ENCODE results near the gene TMEM270. TPM values are rescaled to one million over a fixed set of nuclear protein-coding genes. Genes with fewer than 3 reads are reported as not detected.

Gene TMEM270
- total RNA-seq, 1 experiment from 2014 or later: 1.1 TPM

DNA sequence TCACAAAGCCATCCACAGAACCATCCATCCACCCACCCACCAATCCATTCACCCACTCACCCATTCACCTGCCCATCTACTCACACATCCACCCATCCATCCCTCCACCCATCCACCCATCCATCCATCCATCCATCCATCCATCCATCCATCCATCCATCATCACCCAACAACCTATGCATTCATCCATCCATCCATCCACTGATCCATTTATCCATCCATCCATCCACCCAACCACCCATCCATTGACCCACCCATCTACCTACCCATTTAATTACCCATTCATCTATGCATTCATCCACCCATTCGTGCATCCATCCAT, 5.4 kb downstream of the TMEM270 start (continued):
- TF ChIP-seq, protein P1, sequence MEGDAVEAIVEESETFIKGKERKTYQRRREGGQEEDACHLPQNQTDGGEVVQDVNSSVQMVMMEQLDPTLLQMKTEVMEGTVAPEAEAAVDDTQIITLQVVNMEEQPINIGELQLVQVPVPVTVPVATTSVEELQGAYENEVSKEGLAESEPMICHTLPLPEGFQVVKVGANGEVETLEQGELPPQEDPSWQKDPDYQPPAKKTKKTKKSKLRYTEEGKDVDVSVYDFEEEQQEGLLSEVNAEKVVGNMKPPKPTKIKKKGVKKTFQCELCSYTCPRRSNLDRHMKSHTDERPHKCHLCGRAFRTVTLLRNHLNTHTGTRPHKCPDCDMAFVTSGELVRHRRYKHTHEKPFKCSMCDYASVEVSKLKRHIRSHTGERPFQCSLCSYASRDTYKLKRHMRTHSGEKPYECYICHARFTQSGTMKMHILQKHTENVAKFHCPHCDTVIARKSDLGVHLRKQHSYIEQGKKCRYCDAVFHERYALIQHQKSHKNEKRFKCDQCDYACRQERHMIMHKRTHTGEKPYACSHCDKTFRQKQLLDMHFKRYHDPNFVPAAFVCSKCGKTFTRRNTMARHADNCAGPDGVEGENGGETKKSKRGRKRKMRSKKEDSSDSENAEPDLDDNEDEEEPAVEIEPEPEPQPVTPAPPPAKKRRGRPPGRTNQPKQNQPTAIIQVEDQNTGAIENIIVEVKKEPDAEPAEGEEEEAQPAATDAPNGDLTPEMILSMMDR (IDR thresholded peaks at IDR 0.05 in 2 of 3, conservative IDR thresholded peaks at IDR 0.05 in 1 of 3; ENCODE audit: borderline replicate concordance in 1 of 3, insufficient read depth in 1 of 3, low read depth in 2 of 3, low read length in 2 of 3): no peak

DNA sequence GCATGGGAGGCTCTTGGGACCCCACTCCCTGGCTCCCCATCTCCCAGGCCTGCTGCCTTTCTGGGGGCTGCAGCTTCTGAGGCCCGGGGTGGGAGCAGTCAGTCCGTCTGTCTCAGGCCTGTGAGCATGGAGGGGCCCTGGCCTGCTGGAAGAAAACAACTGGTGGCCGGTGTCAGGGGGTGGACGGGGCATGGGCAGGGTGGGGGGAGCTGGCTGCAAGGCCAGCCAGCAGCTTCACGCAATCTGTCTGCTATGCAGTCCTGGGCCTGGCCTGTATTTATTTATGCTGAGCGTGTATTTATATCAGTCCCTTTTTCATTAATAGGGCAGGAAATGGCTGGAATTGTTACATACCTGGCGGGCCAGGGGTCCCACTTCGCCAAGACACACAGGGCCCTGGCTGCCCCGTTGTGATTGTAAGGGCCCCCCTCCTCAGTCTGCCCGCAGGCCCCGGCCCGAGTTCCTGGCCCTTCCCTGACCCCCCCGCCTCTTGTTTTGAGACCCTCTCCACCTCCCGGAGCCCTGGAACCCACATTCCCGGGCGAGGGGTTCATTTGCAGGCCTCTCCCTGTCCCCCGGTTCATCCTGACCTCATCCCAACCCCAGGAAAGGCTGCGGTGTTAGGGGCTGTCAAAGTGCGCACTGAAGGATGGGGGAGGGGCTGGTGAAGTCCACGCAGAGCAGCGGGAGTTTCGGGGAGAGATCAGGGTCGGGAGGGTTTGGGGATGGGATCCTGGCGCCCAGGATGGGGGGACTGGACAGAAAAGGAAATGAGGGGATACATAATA, 8.2 kb downstream of the TMEM270 start:
- no peak for DNase-seq (ENCODE audit: low read depth, low spot score)
- no peak overlapping the region for H3K4me3 ChIP-seq (replicated peaks in 1 of 2; ENCODE audit: low read depth in 1 of 2, low read length in 2 of 2)
- H3K4me2 ChIP-seq (ENCODE audit: low read length): no peak overlapping the region
- TF ChIP-seq POLR2A (IDR thresholded peaks at IDR 0.05; ENCODE audit: borderline replicate concordance, extremely low read depth, insufficient read depth, insufficient read length) (no peak), TCF7L2 (IDR thresholded peaks at IDR 0.05; ENCODE audit: borderline replicate concordance, extremely low read depth, insufficient read depth, insufficient read length) (no peak), YY1 (IDR thresholded peaks at IDR 0.05; ENCODE audit: extremely low read depth, insufficient replicate concordance, low read depth, low read length) (no peak), SIN3A (IDR thresholded peaks at IDR 0.05; ENCODE audit: low read depth) (no peak)
- no peaks in the 10 kb centered on the region for H3K27me3 ChIP-seq (ENCODE audit: insufficient read depth, low read length)
- BruUV-seq (replicated peaks): no TSS peak
- H3K36me3 ChIP-seq (ENCODE audit: control insufficient read depth in 1 of 2, insufficient read depth in 2 of 2, low read length in 2 of 2): no peaks in the 10 kb centered on the region
- no peak for ATAC-seq
- H3K9ac ChIP-seq (ENCODE audit: low read length): no peak overlapping the region
- no peaks in the 10 kb centered on the region for H3K9me3 ChIP-seq (ENCODE audit: control insufficient read depth in 1 of 2, insufficient read depth in 1 of 2, low read depth in 1 of 2, low read length in 2 of 2)
- no peak overlapping the region for H3K27ac ChIP-seq (ENCODE audit: low read depth, low read length)
- no peaks in the 10 kb centered on the region for H4K20me1 ChIP-seq (ENCODE audit: insufficient read depth)
- ChIA-PET RAD21 (ENCODE audit: low non-redundant PET in 1 of 2, low total read pairs in 2 of 2, uncharacterized antibody in 2 of 2, unreplicated experiment in 2 of 2) (no interaction called here), POLR2A (no interaction called here), CTCF (no interaction called here)
- H2AFZ ChIP-seq (ENCODE audit: low read depth, low read length, poor library complexity, severe bottlenecking): no peak overlapping the region
- no peaks in the 10 kb centered on the region for H3K4me1 ChIP-seq (ENCODE audit: control insufficient read depth in 1 of 2, insufficient read depth in 2 of 2, low read length in 2 of 2)
- intact Hi-C loops (cut with micrococcal nuclease): no loop called here
- no peaks in the 10 kb centered on the region for H3K9me2 ChIP-seq (ENCODE audit: insufficient read depth)
- H3K79me2 ChIP-seq (ENCODE audit: insufficient read depth, low read length): no peaks in the 10 kb centered on the region

Data from HCT116 (cell line).